Lower lobe of right lung (tissue), 2 donors: ENCODE data around the gene PHLPP1. TPM values are rescaled to one million over a fixed set of nuclear protein-coding genes. Genes with fewer than 3 reads are reported as not detected.
A peak's percentile ranks its signal among the peaks of the same experiment; 100 is the strongest.

Experiments
- ATAC-seq, 2 donors: fragments of 200-7000 bp; cut with Tn5 transposase; one replicate each; pipeline ENCODE4 v1.9.1; 2020 to 2022; ENCODE audit warnings: mild to moderate bottlenecking in 2 of 2, moderate library complexity in 2 of 2
- DNase-seq: peaks from one replicate; pipeline ENCODE4 v3.0.0-alpha.2; 2020
- H3K27ac ChIP-seq: fragments of 200-600 bp; one replicate; pipeline ENCODE4 v1.8.0; 2022
- H3K27me3 ChIP-seq: fragments of 200-600 bp; one replicate; pipeline ENCODE4 v1.8.0; 2022; ENCODE audit warnings: low read depth
- H3K36me3 ChIP-seq: fragments of 200-600 bp; one replicate; pipeline ENCODE4 v1.8.0; 2022; ENCODE audit warnings: mild to moderate bottlenecking
- H3K4me1 ChIP-seq: fragments of 200-600 bp; one replicate; pipeline ENCODE4 v1.8.0; 2022
- H3K4me3 ChIP-seq: fragments of 200-600 bp; one replicate; pipeline ENCODE4 v1.8.0; 2022; ENCODE audit warnings: mild to moderate bottlenecking
- H3K9me3 ChIP-seq: fragments of 200-600 bp; one replicate; pipeline ENCODE4 v1.8.0; 2022
- CTCF ChIP-seq: fragments of 200-600 bp; IDR thresholded peaks from one replicate; pipeline ENCODE4 v1.8.0; 2022; ENCODE audit warnings: antibody characterized with exemption, mild to moderate bottlenecking
- intact Hi-C: fragments of 100-400 bp; cut with DNase I; formaldehyde crosslinking; loops from one replicate; pipeline ENCODE4 v1.11.0; 2022
- total RNA-seq: library from RNA; stranded (reverse); fragmentation: NEBNext Ultra II Directional; extraction: Animal tissue kit (Norgen Biotek cat#: 25700); gene quantifications from one replicate; pipeline ENCODE4 v1.2.1, GENCODE V29; 2021
- donor health status: DM: no; HTN: yes; CAD: no; lungs with severe emphysema.

The PHLPP1 gene
- total RNA-seq, 1 donor from 2014 or later: 12.6 TPM

- DNase-seq (no peak), ATAC-seq (no peak)
- Histone ChIP-seq H3K27ac (no peak overlapping the region), H3K4me1 (peaks cover 23% of the 10 kb centered on the region), H3K36me3 (no peaks in the 10 kb centered on the region), H3K27me3 (no peaks in the 10 kb centered on the region), H3K4me3 (no peak overlapping the region), H3K9me3 (no peaks in the 10 kb centered on the region)
- no peak for TF ChIP-seq CTCF
- intact Hi-C loops: no loop called here
These were observed 163.0 kb downstream of the PHLPP1 start for GRCh38 chr18:62878305-62878704.

- ATAC-seq (no peak), DNase-seq (no peak)
- Histone ChIP-seq H3K4me3 (no peak overlapping the region), H3K4me1 (peaks cover 27% of the 10 kb centered on the region), H3K36me3 (no peaks in the 10 kb centered on the region), H3K27me3 (no peaks in the 10 kb centered on the region), H3K9me3 (no peaks in the 10 kb centered on the region), H3K27ac (no peak overlapping the region)
- no peak for TF ChIP-seq CTCF
- intact Hi-C loops: no loop called here
These were observed 164.7 kb downstream of the PHLPP1 start for GRCh38 chr18:62880034-62880433.

- ATAC-seq (no peak), DNase-seq (no peak)
- TF ChIP-seq CTCF: no peak
- H3K27me3 ChIP-seq: no peaks in the 10 kb centered on the region
- H3K9me3 ChIP-seq: no peaks in the 10 kb centered on the region
- no peaks in the 10 kb centered on the region for H3K36me3 ChIP-seq
- H3K4me1 ChIP-seq: peaks cover 34% of the 10 kb centered on the region
- no peak overlapping the region for H3K27ac ChIP-seq
- no peak overlapping the region for H3K4me3 ChIP-seq
- intact Hi-C loops: no loop called here
These were observed 165.5 kb downstream of the PHLPP1 start for GRCh38 chr18:62880673-62881364.

- Histone ChIP-seq H3K4me3 (no peak overlapping the region), H3K27ac (no peak overlapping the region), H3K9me3 (no peaks in the 10 kb centered on the region), H3K4me1 (peaks cover 34% of the 10 kb centered on the region), H3K27me3 (no peaks in the 10 kb centered on the region), H3K36me3 (no peaks in the 10 kb centered on the region)
- intact Hi-C loops: no loop called here
- no peak for TF ChIP-seq CTCF
- DNase-seq (no peak), ATAC-seq (peak; percentile 70 to 82)
These were observed 166.2 kb downstream of the PHLPP1 start for GRCh38 chr18:62881509-62882016.

- no peaks in the 10 kb centered on the region for H3K27me3 ChIP-seq
- no peaks in the 10 kb centered on the region for H3K9me3 ChIP-seq
- H3K4me3 ChIP-seq: no peak overlapping the region
- intact Hi-C loops: no loop called here
- no peak for ATAC-seq
- DNase-seq: no peak
- H3K4me1 ChIP-seq: peaks cover 11% of the 10 kb centered on the region
- H3K36me3 ChIP-seq: no peaks in the 10 kb centered on the region
- no peak for TF ChIP-seq CTCF
- H3K27ac ChIP-seq: no peak overlapping the region
These were observed 168.8 kb downstream of the PHLPP1 start for GRCh38 chr18:62883937-62884735.
